ENCODE results near the gene NT5DC3. TPM values are rescaled to one million over a fixed set of nuclear protein-coding genes. Genes with fewer than 3 reads are reported as not detected.
"Not testable (repeated sequence)": the region's sequence is repeated elsewhere in the genome, so short reads cannot be mapped to it uniquely, and the experiment has no call there.

The NT5DC3 gene
- total and polyA plus RNA-seq, 2 donors (not counting 3 experiments of a cell fraction or from before 2014, with no cell fraction given) = 1.5 to 6.7 TPM

GRCh38 chr12:103835747-103836335 lies 5.2 kb downstream of the NT5DC3 start:
- H4K20me1 ChIP-seq (replicated peaks; ENCODE audit: control insufficient read depth, extremely low read depth, insufficient read depth, low read length); BruUV-seq (replicated peaks); H3K9me3 ChIP-seq (replicated peaks; ENCODE audit: control insufficient read depth, insufficient read depth, low read length); H3K4me1 ChIP-seq (ENCODE audit: control insufficient read depth, extremely low read depth, insufficient read depth, low read length); CTCF ChIA-PET; dilution Hi-C loops (cut with MboI; ENCODE audit: extremely low pct_ligation_motif_present, low sequenced_read_pairs); H3K27me3 ChIP-seq (ENCODE audit: control insufficient read depth in 2 of 2, insufficient read depth in 2 of 2, low read length in 2 of 2); H3K27ac ChIP-seq (ENCODE audit: insufficient read depth, low read depth, low read length); FAIRE-seq; H3K9me1 ChIP-seq (replicated peaks; ENCODE audit: control insufficient read depth, extremely low read depth, insufficient read depth, low read length); H3K4me3 ChIP-seq (replicated peaks in 1 of 3; ENCODE audit: insufficient read depth in 1 of 3, low read depth in 1 of 3, low read length in 3 of 3); POLR2A ChIA-PET; H3K4me2 ChIP-seq (ENCODE audit: insufficient read depth, low read length); H3K79me2 ChIP-seq (ENCODE audit: control insufficient read depth, insufficient read depth, low read length); H3K36me3 ChIP-seq (ENCODE audit: control insufficient read depth in 2 of 2, extremely low read depth in 1 of 2, insufficient read depth in 2 of 2, low read length in 2 of 2); DNase-seq (ENCODE audit: low read depth, low spot score); H2AFZ ChIP-seq (ENCODE audit: low read depth, low read length); intact Hi-C loops (cut with micrococcal nuclease); H3K9ac ChIP-seq (replicated peaks; ENCODE audit: extremely low read depth, insufficient read depth, low read length): not testable (repeated sequence)

DNA sequence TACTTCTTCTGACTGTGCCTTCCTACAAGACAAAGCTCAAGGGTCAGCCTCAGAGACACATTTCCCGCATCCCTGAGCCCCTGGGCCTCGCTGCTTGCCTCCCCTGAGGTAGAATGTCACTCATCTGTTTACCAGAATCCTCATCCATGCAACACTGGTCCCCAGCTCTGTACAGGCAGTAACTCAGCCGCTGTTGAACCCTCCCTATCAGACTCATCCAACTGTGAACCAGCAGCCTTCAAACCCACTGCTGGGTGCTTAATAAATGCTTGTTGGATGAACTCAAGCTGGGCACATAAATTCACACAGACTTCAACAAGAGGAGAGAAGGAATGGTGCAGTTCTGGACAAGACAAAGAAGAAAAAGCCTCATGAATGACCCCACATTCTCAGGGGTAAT lies 6.1 kb downstream of the NT5DC3 start:
- DNase-seq (ENCODE audit: low read depth, low spot score) (no peak), FAIRE-seq (no peak)
- Histone ChIP-seq H3K9me1 (replicated peaks; ENCODE audit: control insufficient read depth, extremely low read depth, insufficient read depth, low read length) (no peaks in the 10 kb centered on the region), H3K9ac (replicated peaks; ENCODE audit: extremely low read depth, insufficient read depth, low read length) (no peak overlapping the region), H3K9me3 (replicated peaks; ENCODE audit: control insufficient read depth, insufficient read depth, low read length) (no peaks in the 10 kb centered on the region), H3K4me2 (ENCODE audit: insufficient read depth, low read length) (no peak overlapping the region), H3K4me3 (replicated peaks in 1 of 3; ENCODE audit: insufficient read depth in 1 of 3, low read depth in 1 of 3, low read length in 3 of 3) (no peak overlapping the region), H3K27ac (ENCODE audit: insufficient read depth, low read depth, low read length) (no peak overlapping the region), H3K27me3 (ENCODE audit: control insufficient read depth in 2 of 2, insufficient read depth in 2 of 2, low read length in 2 of 2) (no peaks in the 10 kb centered on the region), H3K4me1 (ENCODE audit: control insufficient read depth, extremely low read depth, insufficient read depth, low read length) (peaks cover 3% of the 10 kb centered on the region), H3K79me2 (ENCODE audit: control insufficient read depth, insufficient read depth, low read length) (peaks cover 6% of the 10 kb centered on the region), H2AFZ (ENCODE audit: low read depth, low read length) (no peak overlapping the region), H4K20me1 (replicated peaks; ENCODE audit: control insufficient read depth, extremely low read depth, insufficient read depth, low read length) (no peaks in the 10 kb centered on the region), H3K36me3 (ENCODE audit: control insufficient read depth in 2 of 2, extremely low read depth in 1 of 2, insufficient read depth in 2 of 2, low read length in 2 of 2) (no peaks in the 10 kb centered on the region)
- ChIA-PET CTCF (interaction anchor here (1.0 to 1.2 kb wide), 2 partner anchors 9 to 64 kb away, joined by 3 to 4 read pairs; no protein-coding TSS in a partner anchor), POLR2A (no interaction called here)
- TF ChIP-seq, protein P1, sequence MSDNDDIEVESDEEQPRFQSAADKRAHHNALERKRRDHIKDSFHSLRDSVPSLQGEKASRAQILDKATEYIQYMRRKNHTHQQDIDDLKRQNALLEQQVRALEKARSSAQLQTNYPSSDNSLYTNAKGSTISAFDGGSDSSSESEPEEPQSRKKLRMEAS (IDR thresholded peaks at IDR 0.05; ENCODE audit: insufficient read depth, insufficient read length) = no peak
- no peak for TF ChIP-seq FOS (IDR thresholded peaks at IDR 0.05; ENCODE audit: borderline replicate concordance, insufficient read depth, low read length)
- no peak for TF ChIP-seq POLR2A (IDR thresholded peaks at IDR 0.05; ENCODE audit: low read depth, low read length)
- TF ChIP-seq, protein P2, sequence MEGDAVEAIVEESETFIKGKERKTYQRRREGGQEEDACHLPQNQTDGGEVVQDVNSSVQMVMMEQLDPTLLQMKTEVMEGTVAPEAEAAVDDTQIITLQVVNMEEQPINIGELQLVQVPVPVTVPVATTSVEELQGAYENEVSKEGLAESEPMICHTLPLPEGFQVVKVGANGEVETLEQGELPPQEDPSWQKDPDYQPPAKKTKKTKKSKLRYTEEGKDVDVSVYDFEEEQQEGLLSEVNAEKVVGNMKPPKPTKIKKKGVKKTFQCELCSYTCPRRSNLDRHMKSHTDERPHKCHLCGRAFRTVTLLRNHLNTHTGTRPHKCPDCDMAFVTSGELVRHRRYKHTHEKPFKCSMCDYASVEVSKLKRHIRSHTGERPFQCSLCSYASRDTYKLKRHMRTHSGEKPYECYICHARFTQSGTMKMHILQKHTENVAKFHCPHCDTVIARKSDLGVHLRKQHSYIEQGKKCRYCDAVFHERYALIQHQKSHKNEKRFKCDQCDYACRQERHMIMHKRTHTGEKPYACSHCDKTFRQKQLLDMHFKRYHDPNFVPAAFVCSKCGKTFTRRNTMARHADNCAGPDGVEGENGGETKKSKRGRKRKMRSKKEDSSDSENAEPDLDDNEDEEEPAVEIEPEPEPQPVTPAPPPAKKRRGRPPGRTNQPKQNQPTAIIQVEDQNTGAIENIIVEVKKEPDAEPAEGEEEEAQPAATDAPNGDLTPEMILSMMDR (IDR thresholded peaks at IDR 0.05; ENCODE audit: extremely low read depth in 1 of 2, insufficient read depth in 1 of 2, low read depth in 1 of 2, low read length in 2 of 2) = no peak
- TF ChIP-seq JUN (IDR thresholded peaks at IDR 0.05; ENCODE audit: borderline replicate concordance, insufficient read depth, insufficient read length, low read depth) = no peak
- TF ChIP-seq POLR2AphosphoS5 (IDR thresholded peaks at IDR 0.05; ENCODE audit: insufficient read depth, low read depth, low read length) = no peak
- no peak for TF ChIP-seq MYC (IDR thresholded peaks at IDR 0.05; ENCODE audit: low read depth, low read length)
- no peak for TF ChIP-seq EZH2 (IDR thresholded peaks at IDR 0.05; ENCODE audit: borderline replicate concordance, low read depth, low read length, severe bottlenecking)
- no peak for TF ChIP-seq GATA2 (IDR thresholded peaks at IDR 0.05; ENCODE audit: insufficient read depth, insufficient read length, low read depth, low read length)
- intact Hi-C loops (cut with micrococcal nuclease) = no loop called here
- dilution Hi-C loops (cut with MboI; ENCODE audit: extremely low pct_ligation_motif_present, low sequenced_read_pairs) = no loop called here
- no TSS peak for BruUV-seq (replicated peaks)

Measured in endothelial cell of umbilical vein (primary cell).